Measurements from ENCODE around the gene C16orf87.
A peak's percentile ranks its signal among the peaks of the same experiment; 100 is the strongest.

C16orf87 gene

GRCh38 chr16:46751381-46751780, 79.6 kb downstream of the C16orf87 start:
- H3K4me1 ChIP-seq (ENCODE audit: control insufficient read depth, insufficient read depth, low read depth, low read length) = peaks cover 24% of the 10 kb centered on the region
- H2AFZ ChIP-seq (ENCODE audit: low read depth, low read length) = no peak overlapping the region
- H3K36me3 ChIP-seq (ENCODE audit: control insufficient read depth in 1 of 2, insufficient read depth in 2 of 2, low read depth in 1 of 2, low read length in 2 of 2) = no peaks in the 10 kb centered on the region
- no peak overlapping the region for H3K27ac ChIP-seq (ENCODE audit: low read length, poor library complexity, severe bottlenecking)
- H3K27me3 ChIP-seq (ENCODE audit: control insufficient read depth in 1 of 2, insufficient read depth in 1 of 2, low read length in 2 of 2) = peaks cover 0 to 14% of the 10 kb centered on the region in 2 experiments
- no peak for DNase-seq
- no peaks in the 10 kb centered on the region for H3K9me3 ChIP-seq (ENCODE audit: control insufficient read depth, low read length)
- H4K8ac ChIP-seq (ENCODE audit: low read length) = no peak overlapping the region
- H2BK15ac ChIP-seq (ENCODE audit: low read depth, poor library complexity, severe bottlenecking) = no peak overlapping the region
- no peak overlapping the region for H3K4me3 ChIP-seq (ENCODE audit: insufficient read depth in 1 of 2, low read depth in 1 of 2, low read length in 2 of 2)
- no peak overlapping the region for H2AK5ac ChIP-seq (ENCODE audit: low read length, severe bottlenecking)
- H3K9ac ChIP-seq (ENCODE audit: low read length) = no peak overlapping the region
- no peaks in the 10 kb centered on the region for H3K79me1 ChIP-seq (replicated peaks; ENCODE audit: low read length, poor library complexity, severe bottlenecking)
- H2BK120ac ChIP-seq (ENCODE audit: low read depth, low read length) = no peak overlapping the region
- H3K23ac ChIP-seq (ENCODE audit: low read length in 2 of 2) = no peak overlapping the region
- no peak overlapping the region for H3K4me2 ChIP-seq (ENCODE audit: low read length, poor library complexity, severe bottlenecking)
- no peak overlapping the region for H3K18ac ChIP-seq (ENCODE audit: low read depth in 1 of 2, low read length in 2 of 2)
- no peak overlapping the region for H2BK5ac ChIP-seq (ENCODE audit: low read depth, low read length, poor library complexity, severe bottlenecking)
- H3K4ac ChIP-seq (ENCODE audit: low read depth in 1 of 2, low read length in 2 of 2) = no peak overlapping the region
- H2BK12ac ChIP-seq (ENCODE audit: low read length in 2 of 2) = no peak overlapping the region
- no peak overlapping the region for H3K14ac ChIP-seq (ENCODE audit: low read length in 2 of 2)
- no peak overlapping the region for H4K91ac ChIP-seq (ENCODE audit: low read length)
- WGBS = 91% methylated on average over 7 of the region's 7 CpGs

DNA sequence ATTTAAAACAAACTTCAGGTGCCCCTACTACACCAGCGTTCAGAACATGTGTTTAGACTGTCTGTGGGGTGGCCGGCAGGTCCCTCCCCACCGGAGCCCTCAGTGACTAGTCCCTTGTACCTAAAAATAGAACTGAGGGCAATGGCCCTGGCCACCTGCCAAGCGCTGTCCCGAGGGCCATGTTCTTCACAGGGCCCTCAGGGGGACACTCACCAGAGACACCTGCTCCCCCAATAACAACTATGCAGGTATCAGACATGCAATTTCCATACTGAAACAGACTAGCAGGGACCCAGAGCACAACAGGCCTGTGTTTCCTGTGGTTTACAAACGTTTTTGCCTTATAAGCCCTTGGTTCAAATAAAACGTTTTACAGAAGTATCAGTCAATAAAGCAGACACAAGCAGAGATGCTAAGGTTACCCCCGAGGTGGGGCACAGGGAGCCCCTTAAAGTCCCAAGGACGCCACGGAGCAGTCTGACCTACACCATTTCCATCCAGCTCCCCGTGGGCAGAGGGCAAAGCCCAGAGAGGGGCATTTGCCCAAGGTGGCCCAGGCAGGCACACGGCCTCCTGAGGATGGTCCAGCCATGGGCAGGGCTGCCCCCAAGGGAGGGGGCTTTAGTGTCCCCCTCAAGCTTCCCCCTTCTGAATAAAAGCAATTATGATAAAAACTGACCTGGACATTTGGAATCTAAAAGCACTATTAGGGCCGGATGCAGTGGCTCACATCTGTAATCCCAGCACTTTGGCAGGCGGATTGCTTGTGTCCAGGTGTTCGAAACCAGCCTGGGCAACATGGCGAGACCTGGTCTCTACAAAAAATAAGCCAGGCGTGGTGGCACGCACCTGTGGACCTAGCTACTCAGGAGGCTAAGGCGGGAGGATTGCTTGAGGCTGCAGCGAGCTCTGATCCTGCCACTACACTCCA, 81.9 kb downstream of the C16orf87 start:
- Histone ChIP-seq H3K18ac (ENCODE audit: low read depth in 1 of 2, low read length in 2 of 2) (no peak overlapping the region), H2BK5ac (ENCODE audit: low read depth, low read length, poor library complexity, severe bottlenecking) (no peak overlapping the region), H2BK120ac (ENCODE audit: low read depth, low read length) (no peak overlapping the region), H3K27me3 (ENCODE audit: control insufficient read depth in 1 of 2, insufficient read depth in 1 of 2, low read length in 2 of 2) (peaks cover 0 to 9% of the 10 kb centered on the region in 2 experiments), H3K4ac (ENCODE audit: low read depth in 1 of 2, low read length in 2 of 2) (no peak overlapping the region), H3K4me2 (ENCODE audit: low read length, poor library complexity, severe bottlenecking) (peak overlapping the region; percentile 24), H3K79me1 (replicated peaks; ENCODE audit: low read length, poor library complexity, severe bottlenecking) (no peaks in the 10 kb centered on the region), H3K4me1 (ENCODE audit: control insufficient read depth, insufficient read depth, low read depth, low read length) (peaks cover 24% of the 10 kb centered on the region), H3K9me3 (ENCODE audit: control insufficient read depth, low read length) (no peaks in the 10 kb centered on the region), H4K8ac (ENCODE audit: low read length) (no peak overlapping the region), H3K9ac (ENCODE audit: low read length) (no peak overlapping the region), H3K4me3 (ENCODE audit: insufficient read depth in 1 of 2, low read depth in 1 of 2, low read length in 2 of 2) (no peak overlapping the region), H2AK5ac (ENCODE audit: low read length, severe bottlenecking) (peak overlapping the region; percentile 33), H2AFZ (ENCODE audit: low read depth, low read length) (no peak overlapping the region), H3K36me3 (ENCODE audit: control insufficient read depth in 1 of 2, insufficient read depth in 2 of 2, low read depth in 1 of 2, low read length in 2 of 2) (no peaks in the 10 kb centered on the region), H2BK15ac (ENCODE audit: low read depth, poor library complexity, severe bottlenecking) (no peak overlapping the region), H3K23ac (ENCODE audit: low read length in 2 of 2) (peak overlapping the region in 1 of 2 experiments; percentile 10), H2BK12ac (ENCODE audit: low read length in 2 of 2) (no peak overlapping the region), H3K14ac (ENCODE audit: low read length in 2 of 2) (no peak overlapping the region), H4K91ac (ENCODE audit: low read length) (no peak overlapping the region), H3K27ac (ENCODE audit: low read length, poor library complexity, severe bottlenecking) (no peak overlapping the region)
- peak; percentile 31 for DNase-seq
- WGBS = 78% methylated on average over 20 of the region's 20 CpGs

- Histone ChIP-seq H2BK12ac (ENCODE audit: low read length in 2 of 2) (peak within 1 kb of the TSS; percentile 2 to 83), H3K27ac (ENCODE audit: low read length, poor library complexity, severe bottlenecking) (no peak within 1 kb of the TSS), H3K18ac (ENCODE audit: low read depth in 1 of 2, low read length in 2 of 2) (peak within 1 kb of the TSS in 1 of 2 experiments; percentile 86), H3K4ac (ENCODE audit: low read depth in 1 of 2, low read length in 2 of 2) (peak within 1 kb of the TSS; percentile 33 to 37), H3K4me3 (ENCODE audit: insufficient read depth in 1 of 2, low read depth in 1 of 2, low read length in 2 of 2) (no peak within 1 kb of the TSS), H3K9me3 (ENCODE audit: control insufficient read depth, low read length) (no peaks in the 10 kb centered on the region), H2BK120ac (ENCODE audit: low read depth, low read length) (no peak within 1 kb of the TSS), H3K27me3 (ENCODE audit: control insufficient read depth in 1 of 2, insufficient read depth in 1 of 2, low read length in 2 of 2) (peaks cover 0 to 12% of the 10 kb centered on the region in 2 experiments), H2BK5ac (ENCODE audit: low read depth, low read length, poor library complexity, severe bottlenecking) (no peak within 1 kb of the TSS), H4K91ac (ENCODE audit: low read length) (peak within 1 kb of the TSS; percentile 58), H2BK15ac (ENCODE audit: low read depth, poor library complexity, severe bottlenecking) (no peak within 1 kb of the TSS), H3K4me1 (ENCODE audit: control insufficient read depth, insufficient read depth, low read depth, low read length) (peaks cover 27% of the 10 kb centered on the region), H3K79me1 (replicated peaks; ENCODE audit: low read length, poor library complexity, severe bottlenecking) (no peaks in the 10 kb centered on the region), H3K4me2 (ENCODE audit: low read length, poor library complexity, severe bottlenecking) (peak within 1 kb of the TSS; percentile 24), H2AFZ (ENCODE audit: low read depth, low read length) (peak within 1 kb of the TSS; percentile 31), H3K14ac (ENCODE audit: low read length in 2 of 2) (peak within 1 kb of the TSS in 1 of 2 experiments; percentile 62), H3K23ac (ENCODE audit: low read length in 2 of 2) (peak within 1 kb of the TSS; percentile 10 to 35), H3K9ac (ENCODE audit: low read length) (no peak within 1 kb of the TSS), H4K8ac (ENCODE audit: low read length) (peak within 1 kb of the TSS; percentile 52), H3K36me3 (ENCODE audit: control insufficient read depth in 1 of 2, insufficient read depth in 2 of 2, low read depth in 1 of 2, low read length in 2 of 2) (no peaks in the 10 kb centered on the region), H2AK5ac (ENCODE audit: low read length, severe bottlenecking) (peak within 1 kb of the TSS; percentile 57)
- peak; percentile 18 for DNase-seq
- whole genome bisulfite sequencing = 68% methylated on average over 25 of the region's 25 CpGs
Observed at GRCh38 chr16:46747777-46748651, 83.0 kb downstream of the C16orf87 start, which contains the start of gene MYLK3. Gene MYLK3 (minus strand): TSS chr16:46748344. CDS start chr16:46748193, 151 bp downstream.
